A673 (cell line): ENCODE measurements around the gene STEAP1B. TPM values are rescaled to one million over a fixed set of nuclear protein-coding genes. Genes with fewer than 3 reads are reported as not detected.

ENCODE experiments used
- BruUV-seq: library from RNA; stranded (reverse); fragments of 400-500 nt; replicated peaks from 2 replicates; lab custom pipeline; 2021; lab: Mats Ljungman, UMichigan
- CTCF ChIA-PET: fragments of 300-600 bp; sonication (Branson Sonifier 250); formaldehyde crosslinking; loops from one replicate; lab custom pipeline; 2022; ENCODE audit warnings: antibody characterized with exemption; lab: Charles Lee
- POLR2A ChIA-PET: fragments of 300-600 bp; sonication (Branson Sonifier 250); formaldehyde crosslinking; loops from one replicate; lab custom pipeline; 2022; ENCODE audit warnings: antibody characterized with exemption; ENCODE audit not compliant: low non-redundant PET; lab: Charles Lee
- DNase-seq: peaks from one replicate; pipeline ENCODE4 v3.0.0-alpha.2; 2015; ENCODE audit warnings: low spot score
- H3K27ac ChIP-seq: fragments of 200-600 bp; sonication (generic); 2 replicates; pipeline ENCODE4 v1.5.1; 2016; ENCODE audit warnings: mixed run types, low read depth, mild to moderate bottlenecking, mixed read lengths, antibody characterized with exemption, low read length; ENCODE audit not compliant: poor library complexity, severe bottlenecking
- H3K27me3 ChIP-seq: fragments of 200-600 bp; sonication (generic); replicated peaks from 2 replicates; pipeline ENCODE4 v1.6.1; 2017; ENCODE audit warnings: mixed run types, low read depth, mild to moderate bottlenecking, mixed read lengths, antibody characterized with exemption, low read length; ENCODE audit not compliant: insufficient read depth, poor library complexity
- H3K36me3 ChIP-seq: fragments of 200-600 bp; sonication (generic); 2 replicates; pipeline ENCODE4 v1.6.1; 2016; ENCODE audit warnings: mixed run types, mild to moderate bottlenecking, mixed read lengths, antibody characterized with exemption, low read length; ENCODE audit not compliant: insufficient read depth, poor library complexity, severe bottlenecking
- H3K4me1 ChIP-seq: fragments of 200-600 bp; sonication (generic); 2 replicates; pipeline ENCODE4 v1.6.1; 2017; ENCODE audit warnings: mixed run types, mild to moderate bottlenecking, mixed read lengths, antibody characterized with exemption, low read length; ENCODE audit not compliant: insufficient read depth, poor library complexity, severe bottlenecking
- H3K4me3 ChIP-seq: fragments of 200-600 bp; sonication (generic); 2 replicates; pipeline ENCODE4 v1.5.1; 2016; ENCODE audit warnings: low read depth, mixed run types, mild to moderate bottlenecking, mixed read lengths, low read length; ENCODE audit not compliant: poor library complexity, severe bottlenecking
- H3K9me3 ChIP-seq: fragments of 200-600 bp; sonication (generic); 2 replicates; pipeline ENCODE4 v1.6.1; 2016; ENCODE audit warnings: mixed run types, low read depth, mild to moderate bottlenecking, mixed read lengths, antibody characterized with exemption, low read length; ENCODE audit not compliant: poor library complexity, severe bottlenecking
- EZH2 ChIP-seq: fragments of 200-600 bp; sonication (generic); IDR thresholded peaks from 2 replicates; pipeline ENCODE4 v1.6.1; 2017; ENCODE audit warnings: borderline replicate concordance, low read depth, mild to moderate bottlenecking, mixed read lengths, antibody characterized with exemption, low read length; ENCODE audit not compliant: poor library complexity, severe bottlenecking
- intact Hi-C: fragments of 100-400 bp; cut with micrococcal nuclease; formaldehyde crosslinking; loops from one replicate; pipeline ENCODE4 v1.10.0; 2022; ENCODE audit not compliant: unreplicated experiment
- total RNA-seq: library from RNA; stranded (reverse); gene quantifications from 2 replicates; pipeline ENCODE4 v1.2.3, GENCODE V29; 2021
- TF ChIP-seq, protein P1 (sequence below): fragments of 300-800, 200-600 bp; sonication (generic); conservative IDR thresholded peaks from 2 replicates; pipeline ENCODE4 v1.5.1; 2017; ENCODE audit warnings: low read depth, mild to moderate bottlenecking, antibody characterized with exemption, low read length, moderate library complexity, mixed read lengths

Gene STEAP1B
- total RNA-seq, 1 experiment from 2014 or later = 49.9 TPM

DNA sequence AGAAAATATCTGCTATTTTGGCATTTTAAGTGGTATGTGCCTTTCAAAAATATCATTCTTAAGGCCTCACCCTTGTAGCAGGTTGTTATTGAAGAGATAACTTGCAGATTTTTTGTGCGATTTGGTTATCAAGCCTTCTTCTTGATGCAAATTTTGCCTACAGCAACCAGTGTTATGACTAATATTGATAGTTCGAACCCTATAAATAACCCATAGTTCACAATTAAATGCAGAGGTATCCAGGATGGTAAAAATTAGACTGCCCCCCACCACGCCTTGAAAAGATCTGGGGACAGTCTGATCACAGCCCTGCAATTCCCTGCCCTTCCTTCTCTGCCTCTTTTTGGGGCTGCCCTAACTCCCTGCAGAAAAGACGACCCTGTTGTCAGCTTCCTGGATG lies 114.7 kb downstream of the STEAP1B start:
- no peaks in the 10 kb centered on the region for H3K36me3 ChIP-seq
- H3K9me3 ChIP-seq = no peaks in the 10 kb centered on the region
- CTCF ChIA-PET = no interaction called here
- intact Hi-C loops = no loop called here
- H3K27ac ChIP-seq = no peak overlapping the region
- H3K4me1 ChIP-seq = no peaks in the 10 kb centered on the region
- BruUV-seq = no TSS peak
- POLR2A ChIA-PET = no interaction called here
- no peak for TF ChIP-seq EZH2
- TF ChIP-seq, protein P1, sequence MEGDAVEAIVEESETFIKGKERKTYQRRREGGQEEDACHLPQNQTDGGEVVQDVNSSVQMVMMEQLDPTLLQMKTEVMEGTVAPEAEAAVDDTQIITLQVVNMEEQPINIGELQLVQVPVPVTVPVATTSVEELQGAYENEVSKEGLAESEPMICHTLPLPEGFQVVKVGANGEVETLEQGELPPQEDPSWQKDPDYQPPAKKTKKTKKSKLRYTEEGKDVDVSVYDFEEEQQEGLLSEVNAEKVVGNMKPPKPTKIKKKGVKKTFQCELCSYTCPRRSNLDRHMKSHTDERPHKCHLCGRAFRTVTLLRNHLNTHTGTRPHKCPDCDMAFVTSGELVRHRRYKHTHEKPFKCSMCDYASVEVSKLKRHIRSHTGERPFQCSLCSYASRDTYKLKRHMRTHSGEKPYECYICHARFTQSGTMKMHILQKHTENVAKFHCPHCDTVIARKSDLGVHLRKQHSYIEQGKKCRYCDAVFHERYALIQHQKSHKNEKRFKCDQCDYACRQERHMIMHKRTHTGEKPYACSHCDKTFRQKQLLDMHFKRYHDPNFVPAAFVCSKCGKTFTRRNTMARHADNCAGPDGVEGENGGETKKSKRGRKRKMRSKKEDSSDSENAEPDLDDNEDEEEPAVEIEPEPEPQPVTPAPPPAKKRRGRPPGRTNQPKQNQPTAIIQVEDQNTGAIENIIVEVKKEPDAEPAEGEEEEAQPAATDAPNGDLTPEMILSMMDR = no peak
- H3K4me3 ChIP-seq = no peak overlapping the region
- no peaks in the 10 kb centered on the region for H3K27me3 ChIP-seq
- no peak for DNase-seq

DNA sequence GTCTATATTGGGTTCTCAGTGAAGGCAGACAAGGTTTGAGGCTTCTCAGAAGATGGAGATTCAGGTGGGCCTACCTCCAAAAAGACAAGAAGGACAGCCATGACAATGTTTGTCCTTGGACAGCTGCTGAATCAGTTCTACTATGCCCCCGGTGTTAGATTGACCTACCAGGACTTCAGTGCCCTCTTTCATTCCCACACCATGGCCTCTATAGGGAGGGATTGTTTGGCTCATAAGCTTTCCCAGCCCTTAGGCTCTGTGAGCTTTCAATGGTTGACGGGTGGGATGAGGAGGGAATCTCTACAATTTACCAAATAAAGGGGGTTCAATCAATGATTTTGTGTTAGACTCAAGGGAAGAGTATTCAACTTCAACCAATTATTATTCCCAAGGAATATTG lies 119.7 kb downstream of the STEAP1B start:
- Histone ChIP-seq H3K36me3 (no peaks in the 10 kb centered on the region), H3K4me1 (no peaks in the 10 kb centered on the region), H3K27ac (no peak overlapping the region), H3K4me3 (no peak overlapping the region), H3K27me3 (no peaks in the 10 kb centered on the region), H3K9me3 (no peaks in the 10 kb centered on the region)
- intact Hi-C loops = no loop called here
- no TSS peak for BruUV-seq
- POLR2A ChIA-PET = no interaction called here
- CTCF ChIA-PET = no interaction called here
- DNase-seq = no peak
- no peak for TF ChIP-seq EZH2
- TF ChIP-seq, protein P1 = no peak

DNA sequence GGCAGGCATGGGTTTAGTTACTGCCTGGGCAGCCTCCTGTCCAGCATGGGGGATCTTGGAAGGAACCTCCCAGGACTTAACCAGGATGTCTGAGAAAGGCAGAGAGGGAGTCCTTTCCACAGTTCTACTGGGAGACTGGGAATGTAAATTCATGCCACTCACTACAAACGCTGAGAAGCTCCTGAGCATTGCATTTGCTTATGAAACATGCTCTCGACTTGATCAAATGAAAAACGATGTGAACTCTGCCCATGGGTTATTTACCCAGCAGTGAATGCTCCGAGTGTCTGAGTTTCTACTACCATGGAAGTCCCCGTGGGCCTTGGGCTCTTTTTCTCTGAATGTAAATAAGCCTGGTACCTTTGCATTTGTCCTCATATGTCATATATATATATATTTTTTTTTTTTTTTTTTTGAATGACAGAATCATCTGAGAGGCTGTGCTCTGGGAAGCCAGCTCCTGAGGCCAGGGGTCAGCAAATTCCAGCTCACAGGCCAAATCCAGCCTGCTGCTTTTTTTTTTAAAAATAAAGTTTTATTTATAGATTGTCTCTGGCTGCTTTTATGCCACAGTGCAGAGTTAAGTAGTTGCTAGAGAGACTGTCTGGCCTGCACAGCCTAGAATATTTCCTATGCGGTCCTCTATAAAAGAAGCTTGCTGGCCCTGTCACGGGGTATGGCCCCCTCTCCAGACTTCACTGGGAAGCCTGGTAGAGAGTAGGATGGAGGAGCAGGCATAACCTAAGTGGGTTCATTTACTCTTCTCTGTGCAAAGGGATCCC lies 121.6 kb downstream of the STEAP1B start:
- intact Hi-C loops = no loop called here
- DNase-seq = no peak
- BruUV-seq = no TSS peak
- no peaks in the 10 kb centered on the region for H3K27me3 ChIP-seq
- no peaks in the 10 kb centered on the region for H3K4me1 ChIP-seq
- H3K36me3 ChIP-seq = no peaks in the 10 kb centered on the region
- TF ChIP-seq EZH2 = no peak
- TF ChIP-seq, protein P1 = no peak
- ChIA-PET CTCF (no interaction called here), POLR2A (no interaction called here)
- no peak overlapping the region for H3K4me3 ChIP-seq
- no peak overlapping the region for H3K27ac ChIP-seq
- no peaks in the 10 kb centered on the region for H3K9me3 ChIP-seq
